ENCODE results near the gene ATP6V0D1. TPM values are rescaled to one million over a fixed set of nuclear protein-coding genes. Genes with fewer than 3 reads are reported as not detected.

ATP6V0D1 gene
- total RNA-seq, 6 donors from 2014 or later: 69.1 to 221 (median 147) TPM

GRCh38 chr16:67424261-67424615 lies 56.7 kb downstream of the ATP6V0D1 start:
- Histone ChIP-seq H3K36me3 (no peaks in the 10 kb centered on the region), H3K27me3 (no peaks in the 10 kb centered on the region), H3K4me3 (no peak overlapping the region), H3K27ac (peak overlapping the region in 3 of 4 donors; percentile 10 to 64 (median 18)), H3K9me3 (no peaks in the 10 kb centered on the region), H3K4me1 (peaks cover 6 to 22% (median 14%) of the 10 kb centered on the region in 4 donors)
- WGBS, 2 donors: 45 to 53% methylated on average over 5 of the region's 5 CpGs
- TF ChIP-seq EP300 (IDR thresholded peaks at IDR 0.05): peak in 1 of 4 donors; percentile 47
- no peak for TF ChIP-seq POLR2AphosphoS5 (IDR thresholded peaks at IDR 0.05)
- TF ChIP-seq, protein P1, sequence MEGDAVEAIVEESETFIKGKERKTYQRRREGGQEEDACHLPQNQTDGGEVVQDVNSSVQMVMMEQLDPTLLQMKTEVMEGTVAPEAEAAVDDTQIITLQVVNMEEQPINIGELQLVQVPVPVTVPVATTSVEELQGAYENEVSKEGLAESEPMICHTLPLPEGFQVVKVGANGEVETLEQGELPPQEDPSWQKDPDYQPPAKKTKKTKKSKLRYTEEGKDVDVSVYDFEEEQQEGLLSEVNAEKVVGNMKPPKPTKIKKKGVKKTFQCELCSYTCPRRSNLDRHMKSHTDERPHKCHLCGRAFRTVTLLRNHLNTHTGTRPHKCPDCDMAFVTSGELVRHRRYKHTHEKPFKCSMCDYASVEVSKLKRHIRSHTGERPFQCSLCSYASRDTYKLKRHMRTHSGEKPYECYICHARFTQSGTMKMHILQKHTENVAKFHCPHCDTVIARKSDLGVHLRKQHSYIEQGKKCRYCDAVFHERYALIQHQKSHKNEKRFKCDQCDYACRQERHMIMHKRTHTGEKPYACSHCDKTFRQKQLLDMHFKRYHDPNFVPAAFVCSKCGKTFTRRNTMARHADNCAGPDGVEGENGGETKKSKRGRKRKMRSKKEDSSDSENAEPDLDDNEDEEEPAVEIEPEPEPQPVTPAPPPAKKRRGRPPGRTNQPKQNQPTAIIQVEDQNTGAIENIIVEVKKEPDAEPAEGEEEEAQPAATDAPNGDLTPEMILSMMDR (IDR thresholded peaks at IDR 0.05): no peak
- no peak for TF ChIP-seq POLR2A (IDR thresholded peaks at IDR 0.05)
- no peak for ATAC-seq (ENCODE audit: low FRiP score in 2 of 2)
- DNase-seq: no peak

- Histone ChIP-seq H3K27ac (peak overlapping the region in 3 of 4 donors; percentile 10 to 64 (median 18)), H3K4me3 (no peak overlapping the region), H3K4me1 (peaks cover 6 to 18% (median 14%) of the 10 kb centered on the region in 4 donors), H3K27me3 (no peaks in the 10 kb centered on the region), H3K36me3 (no peaks in the 10 kb centered on the region), H3K9me3 (no peaks in the 10 kb centered on the region)
- TF ChIP-seq POLR2A (IDR thresholded peaks at IDR 0.05) (no peak), EP300 (IDR thresholded peaks at IDR 0.05) (peak in 2 of 4 donors; percentile 12 to 82)
- peak in 1 of 2 donors; percentile 61 for DNase-seq
- WGBS, 2 donors: 33 to 47% methylated on average over 9 of the region's 9 CpGs
- ATAC-seq (ENCODE audit: low FRiP score in 2 of 2): no peak
Measured at GRCh38 chr16:67423611-67424260, 57.2 kb downstream of the ATP6V0D1 start.

DNA sequence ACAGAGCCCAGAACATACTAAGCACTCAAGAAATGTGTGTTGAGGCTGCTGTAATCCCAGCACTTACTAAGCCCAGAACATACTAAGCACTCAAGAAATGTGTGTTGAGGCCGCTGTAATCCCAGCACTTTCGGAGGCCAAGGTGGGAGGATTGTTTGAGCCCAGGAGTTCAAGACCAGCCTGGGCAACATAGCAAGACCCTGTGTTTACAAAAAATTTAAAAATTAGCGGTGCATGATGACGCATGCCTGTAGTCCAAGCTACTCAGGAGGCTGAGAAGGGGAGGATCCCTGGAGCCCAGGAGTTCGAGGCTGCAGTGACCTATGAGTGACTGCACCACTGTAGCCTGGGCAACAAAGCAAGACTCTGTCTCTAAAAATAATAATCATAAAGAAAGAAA lies 57.9 kb downstream of the ATP6V0D1 start:
- H3K36me3 ChIP-seq: no peaks in the 10 kb centered on the region
- no peak for DNase-seq
- peaks cover 0 to 10% (median 8%) of the 10 kb centered on the region in 4 donors for H3K4me1 ChIP-seq
- 88 to 89% methylated on average over 5 of the region's 5 CpGs for WGBS, 2 donors
- no peak overlapping the region for H3K4me3 ChIP-seq
- no peaks in the 10 kb centered on the region for H3K9me3 ChIP-seq
- no peak overlapping the region for H3K27ac ChIP-seq
- ATAC-seq (ENCODE audit: low FRiP score in 2 of 2): no peak
- TF ChIP-seq, protein P1 (IDR thresholded peaks at IDR 0.05): no peak
- TF ChIP-seq EP300 (IDR thresholded peaks at IDR 0.05) (no peak), POLR2AphosphoS5 (IDR thresholded peaks at IDR 0.05) (no peak), POLR2A (IDR thresholded peaks at IDR 0.05) (no peak)
- no peaks in the 10 kb centered on the region for H3K27me3 ChIP-seq

GRCh38 chr16:67421030-67421429 lies 59.9 kb downstream of the ATP6V0D1 start:
- Histone ChIP-seq H3K4me1 (peaks cover 6 to 17% (median 12%) of the 10 kb centered on the region in 4 donors), H3K4me3 (no peak overlapping the region), H3K27ac (no peak overlapping the region), H3K27me3 (no peaks in the 10 kb centered on the region), H3K9me3 (no peaks in the 10 kb centered on the region), H3K36me3 (no peaks in the 10 kb centered on the region)
- TF ChIP-seq EP300 (IDR thresholded peaks at IDR 0.05) (no peak), POLR2AphosphoS5 (IDR thresholded peaks at IDR 0.05) (no peak), POLR2A (IDR thresholded peaks at IDR 0.05) (no peak)
- TF ChIP-seq, protein P1 (IDR thresholded peaks at IDR 0.05): no peak
- 84% methylated on average over 4 of the region's 4 CpGs; no CpG with 5 or more reads in 1 of the 2 donors for WGBS, 2 donors
- DNase-seq: no peak
- no peak for ATAC-seq (ENCODE audit: low FRiP score in 2 of 2)

- Histone ChIP-seq H3K36me3 (no peaks in the 10 kb centered on the region), H3K27me3 (no peaks in the 10 kb centered on the region), H3K9me3 (no peaks in the 10 kb centered on the region), H3K27ac (no peak overlapping the region), H3K4me3 (no peak overlapping the region), H3K4me1 (peaks cover 13 to 28% (median 22%) of the 10 kb centered on the region in 4 donors)
- TF ChIP-seq, protein P1 (IDR thresholded peaks at IDR 0.05): no peak
- TF ChIP-seq POLR2AphosphoS5 (IDR thresholded peaks at IDR 0.05) (no peak), POLR2A (IDR thresholded peaks at IDR 0.05) (no peak), EP300 (IDR thresholded peaks at IDR 0.05) (no peak)
- DNase-seq (no peak), ATAC-seq (ENCODE audit: low FRiP score in 2 of 2) (no peak)
- WGBS, 2 donors: 79 to 88% methylated on average over 3 of the region's 3 CpGs
Measured at GRCh38 chr16:67419931-67420330, 61.0 kb downstream of the ATP6V0D1 start.

All from upper lobe of left lung (tissue), 6 donors.